HEK293T (cell line): Measurements from ENCODE around the gene METTL16.
A peak's percentile ranks its signal among the peaks of the same experiment; 100 is the strongest.
"Not testable (repeated sequence)": the region's sequence is repeated elsewhere in the genome, so short reads cannot be mapped to it uniquely, and the experiment has no call there.

Experiments used
- CTCF ChIA-PET: fragments of 350-600 bp; formaldehyde crosslinking; extraction: SDS; loops from one replicate; lab custom pipeline; 2021; ENCODE audit warnings: antibody characterized with exemption, inconsistent platforms; lab: Yijun Ruan, JAX
- POLR2A ChIA-PET: fragments of 350-600 bp; formaldehyde crosslinking; extraction: SDS; loops from one replicate; lab custom pipeline; 2020; ENCODE audit warnings: antibody characterized with exemption, inconsistent platforms; lab: Yijun Ruan, JAX
- DNase-seq: peaks from one replicate; pipeline ENCODE4 v3.0.0; 2012; ENCODE audit warnings: mixed read lengths; ENCODE audit errors: extremely low spot score
- ARNT ChIP-seq: fragments of 450-650 bp; IDR thresholded peaks from 2 replicates; pipeline ENCODE4 v1.6.1; 2017; ENCODE audit warnings: mild to moderate bottlenecking
- BHLHE40 ChIP-seq: fragments of 450-650 bp; IDR thresholded peaks from 2 replicates; pipeline ENCODE4 v1.6.1; 2016; ENCODE audit warnings: mild to moderate bottlenecking, moderate library complexity, borderline replicate concordance
- CTBP1 ChIP-seq: fragments of 450-650 bp; IDR thresholded peaks from 2 replicates; pipeline ENCODE4 v1.6.1; 2016; ENCODE audit warnings: borderline replicate concordance
- ELF4 ChIP-seq: fragments of 450-650 bp; IDR thresholded peaks from 2 replicates; pipeline ENCODE4 v1.6.1; 2017; ENCODE audit warnings: antibody characterized with exemption
- FOXA1 ChIP-seq: fragments of 450-650 bp; IDR thresholded peaks from 2 replicates; pipeline ENCODE4 v1.6.1; 2016; ENCODE audit warnings: mild to moderate bottlenecking
- FOXK2 ChIP-seq: fragments of 450-650 bp; IDR thresholded peaks from 2 replicates; pipeline ENCODE4 v1.6.1; 2016; ENCODE audit warnings: mild to moderate bottlenecking
- FOXM1 ChIP-seq: fragments of 450-650 bp; IDR thresholded peaks from 2 replicates; pipeline ENCODE4 v1.6.1; 2017; ENCODE audit warnings: mild to moderate bottlenecking, borderline replicate concordance
- HDGF ChIP-seq: fragments of 450-650 bp; IDR thresholded peaks from 2 replicates; pipeline ENCODE4 v1.6.1; 2017; ENCODE audit warnings: antibody characterized with exemption, borderline replicate concordance
- L3MBTL2 ChIP-seq: fragments of 450-650 bp; conservative IDR thresholded peaks from 2 replicates; pipeline ENCODE4 v1.6.1; 2016; ENCODE audit warnings: mild to moderate bottlenecking
- LEF1 ChIP-seq: fragments of 450-650 bp; IDR thresholded peaks from 2 replicates; pipeline ENCODE4 v1.6.1; 2017; ENCODE audit warnings: mild to moderate bottlenecking, borderline replicate concordance
- NFRKB ChIP-seq: fragments of 450-650 bp; IDR thresholded peaks from 2 replicates; pipeline ENCODE4 v1.6.1; 2016; ENCODE audit warnings: mild to moderate bottlenecking, moderate library complexity
- PKNOX1 ChIP-seq: fragments of 450-650 bp; IDR thresholded peaks from 2 replicates; pipeline ENCODE4 v1.6.1; 2016
- SP1 ChIP-seq: fragments of 450-650 bp; IDR thresholded peaks from 2 replicates; pipeline ENCODE4 v1.6.1; 2017
- SUZ12 ChIP-seq: fragments of 450-650 bp; IDR thresholded peaks from 2 replicates; pipeline ENCODE4 v1.6.1; 2016; ENCODE audit warnings: mild to moderate bottlenecking
- TARDBP ChIP-seq: fragments of 450-650 bp; IDR thresholded peaks from 2 replicates; pipeline ENCODE4 v1.6.1; 2016
- ZNF384 ChIP-seq: fragments of 450-650 bp; IDR thresholded peaks from 2 replicates; pipeline ENCODE4 v1.6.1; 2016

Gene METTL16

GRCh38 chr17:2510559-2510958 lies 1.1 kb downstream of the METTL16 start:
- CTCF ChIA-PET = interaction anchor here (1.4 kb wide), 1 partner anchor 13 kb away, joined by 3 read pairs; no protein-coding TSS in a partner anchor
- DNase-seq = no peak
- TF ChIP-seq PKNOX1 = no peak
- no peak for TF ChIP-seq SP1
- no peak for TF ChIP-seq LEF1
- no peak for TF ChIP-seq FOXA1
- no peak for TF ChIP-seq ARNT
- TF ChIP-seq FOXM1 = no peak
- TF ChIP-seq BHLHE40 = no peak
- TF ChIP-seq ELF4 = no peak
- no peak for TF ChIP-seq FOXK2
- TF ChIP-seq NFRKB = no peak
- POLR2A ChIA-PET = interaction anchor here (2.3 kb wide), 1 partner anchor 24 kb away, joined by 26 read pairs; no protein-coding TSS in a partner anchor

- TF ChIP-seq PKNOX1 (peak; percentile 44), ZNF384 (no peak)
- DNase-seq = no peak
- CTCF ChIA-PET = no interaction called here
- POLR2A ChIA-PET = no interaction called here
These were observed 3.7 kb downstream of the METTL16 start for GRCh38 chr17:2508035-2508434.

- POLR2A ChIA-PET, DNase-seq, CTCF ChIA-PET: not testable (repeated sequence)
These were observed 4.7 kb downstream of the METTL16 start for GRCh38 chr17:2507015-2507414.

- TF ChIP-seq BHLHE40 (no peak), ARNT (no peak), HDGF (no peak), FOXK2 (no peak), FOXA1 (no peak), NFRKB (no peak), FOXM1 (no peak), SUZ12 (no peak), TARDBP (no peak), L3MBTL2 (no peak), ELF4 (no peak), SP1 (no peak), LEF1 (no peak), PKNOX1 (no peak), ZNF384 (no peak), CTBP1 (no peak)
- no peak for DNase-seq
- ChIA-PET POLR2A (no interaction called here), CTCF (no interaction called here)
These were observed 8.1 kb downstream of the METTL16 start for GRCh38 chr17:2503627-2504026.

GRCh38 chr17:2502871-2503580 lies 8.7 kb downstream of the METTL16 start:
- TF ChIP-seq BHLHE40 = no peak
- no peak for TF ChIP-seq FOXK2
- no peak for TF ChIP-seq SUZ12
- no peak for TF ChIP-seq FOXM1
- no peak for TF ChIP-seq ARNT
- TF ChIP-seq FOXA1 = no peak
- TF ChIP-seq SP1 = no peak
- TF ChIP-seq HDGF = no peak
- no peak for TF ChIP-seq ZNF384
- no peak for TF ChIP-seq NFRKB
- TF ChIP-seq TARDBP = no peak
- POLR2A ChIA-PET = no interaction called here
- DNase-seq = no peak
- CTCF ChIA-PET = no interaction called here

GRCh38 chr17:2500446-2500845 lies 11.2 kb downstream of the METTL16 start:
- no peak for DNase-seq
- POLR2A ChIA-PET = interaction anchor here (1.0 kb wide), 1 partner anchor 11 kb away, joined by 5 read pairs; the partner anchor contains the start of gene METTL16
- TF ChIP-seq PKNOX1 (no peak), HDGF (no peak), FOXA1 (no peak), ZNF384 (no peak), ELF4 (no peak), BHLHE40 (no peak), L3MBTL2 (no peak), SUZ12 (no peak), FOXK2 (no peak)
- CTCF ChIA-PET = no interaction called here

- DNase-seq, POLR2A ChIA-PET: not testable (repeated sequence)
- CTCF ChIA-PET = interaction anchor here (0.6 kb wide), 1 partner anchor 1193 kb away, joined by 5 read pairs; no protein-coding TSS in a partner anchor
These were observed 22.4 kb downstream of the METTL16 start for GRCh38 chr17:2489286-2489685.
